ENCODE data around the gene ADRA2B. TPM values are rescaled to one million over a fixed set of nuclear protein-coding genes. Genes with fewer than 3 reads are reported as not detected.
"Not testable (repeated sequence)": the region's sequence is repeated elsewhere in the genome, so short reads cannot be mapped to it uniquely, and the experiment has no call there.

ADRA2B gene
- total RNA-seq, 1 experiment from 2014 or later, result 2.7 TPM

- Mint-ChIP-seq H3K27me3 (ENCODE audit: low read depth) (peaks cover 2% of the 10 kb centered on the region; the same call in 1 of the 2 replicates), H3K4me1 (peaks cover 10 to 19% of the 10 kb centered on the region in 2 experiments), H3K4me3 (no peak overlapping the region), H3K9me3 (peaks cover 0 to 2% of the 10 kb centered on the region in 2 experiments; a peak in 1 of 5 replicates), H3K36me3 (ENCODE audit: insufficient read depth in 1 of 3, low read depth in 3 of 3) (no peaks in the 10 kb centered on the region; a peak in 1 of 7 replicates), H3K27ac (no peak overlapping the region)
- H3K23me2 ChIP-seq (ENCODE audit: insufficient read length, low read depth, low read length, poor library complexity, severe bottlenecking), result no peaks in the 10 kb centered on the region
- no peak overlapping the region for H3K27ac ChIP-seq (ENCODE audit: insufficient read length, low read depth, low read length)
- no peak overlapping the region for H2BK20ac ChIP-seq (ENCODE audit: low read depth, low read length, poor library complexity, severe bottlenecking)
- no peaks in the 10 kb centered on the region for H3K27me3 ChIP-seq (ENCODE audit: insufficient read depth, low read length)
- H3K56ac ChIP-seq (ENCODE audit: insufficient read length, low read depth, low read length), result no peak overlapping the region
- H2BK5ac ChIP-seq (ENCODE audit: insufficient read length, low read length), result no peak overlapping the region
- no peak overlapping the region for H3K9ac ChIP-seq (ENCODE audit: extremely low read depth, insufficient read length, low read length)
- H2BK120ac ChIP-seq (ENCODE audit: low read depth, low read length, poor library complexity, severe bottlenecking), result no peak overlapping the region
- DNase-seq, result no peak
- H4K5ac ChIP-seq (ENCODE audit: insufficient read length, low read depth, low read length), result no peak overlapping the region
- H3K14ac ChIP-seq (ENCODE audit: insufficient read depth, low read length), result no peak overlapping the region
- TF ChIP-seq, protein P1, sequence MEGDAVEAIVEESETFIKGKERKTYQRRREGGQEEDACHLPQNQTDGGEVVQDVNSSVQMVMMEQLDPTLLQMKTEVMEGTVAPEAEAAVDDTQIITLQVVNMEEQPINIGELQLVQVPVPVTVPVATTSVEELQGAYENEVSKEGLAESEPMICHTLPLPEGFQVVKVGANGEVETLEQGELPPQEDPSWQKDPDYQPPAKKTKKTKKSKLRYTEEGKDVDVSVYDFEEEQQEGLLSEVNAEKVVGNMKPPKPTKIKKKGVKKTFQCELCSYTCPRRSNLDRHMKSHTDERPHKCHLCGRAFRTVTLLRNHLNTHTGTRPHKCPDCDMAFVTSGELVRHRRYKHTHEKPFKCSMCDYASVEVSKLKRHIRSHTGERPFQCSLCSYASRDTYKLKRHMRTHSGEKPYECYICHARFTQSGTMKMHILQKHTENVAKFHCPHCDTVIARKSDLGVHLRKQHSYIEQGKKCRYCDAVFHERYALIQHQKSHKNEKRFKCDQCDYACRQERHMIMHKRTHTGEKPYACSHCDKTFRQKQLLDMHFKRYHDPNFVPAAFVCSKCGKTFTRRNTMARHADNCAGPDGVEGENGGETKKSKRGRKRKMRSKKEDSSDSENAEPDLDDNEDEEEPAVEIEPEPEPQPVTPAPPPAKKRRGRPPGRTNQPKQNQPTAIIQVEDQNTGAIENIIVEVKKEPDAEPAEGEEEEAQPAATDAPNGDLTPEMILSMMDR (conservative IDR thresholded peaks at IDR 0.05), result no peak
- no peaks in the 10 kb centered on the region for H3K79me2 ChIP-seq (ENCODE audit: insufficient read depth, low read length)
- no peak overlapping the region for H3K18ac ChIP-seq (ENCODE audit: insufficient read length, low read depth, low read length)
- H3K4ac ChIP-seq (ENCODE audit: low read depth, low read length), result no peak overlapping the region
- no peaks in the 10 kb centered on the region for H3K9me3 ChIP-seq (ENCODE audit: control insufficient read depth, low read depth, low read length)
- no peak overlapping the region for H3T11ph ChIP-seq (ENCODE audit: low read length)
- H2BK12ac ChIP-seq (ENCODE audit: insufficient read length, low read depth, low read length), result no peak overlapping the region
- WGBS (ENCODE audit: extremely low coverage, insufficient read length, low lambda C conversion rate), result no CpG with 5 or more reads among the region's 12 CpGs
- no peak overlapping the region for H3K4me2 ChIP-seq (ENCODE audit: insufficient read depth, insufficient read length, low read length)
- no peak overlapping the region for H2AK5ac ChIP-seq (ENCODE audit: insufficient read length, low read length)
- no peaks in the 10 kb centered on the region for H4K20me1 ChIP-seq (ENCODE audit: control insufficient read depth, insufficient read depth, insufficient read length)
- H4K91ac ChIP-seq (ENCODE audit: insufficient read length, low read depth, low read length), result no peak overlapping the region
- no peak overlapping the region for H3K23ac ChIP-seq (ENCODE audit: insufficient read length, low read depth, low read length)
- no peak overlapping the region for H4K8ac ChIP-seq (replicated peaks; ENCODE audit: insufficient read length, low read depth, low read length)
- H2BK15ac ChIP-seq (ENCODE audit: low read depth, low read length), result no peak overlapping the region
- no peaks in the 10 kb centered on the region for H3K4me1 ChIP-seq (ENCODE audit: insufficient read depth, low read length)
- no peaks in the 10 kb centered on the region for H3K79me1 ChIP-seq (ENCODE audit: insufficient read depth, low read depth, low read length, poor library complexity, severe bottlenecking)
- H2AFZ ChIP-seq (ENCODE audit: low read length), result no peak overlapping the region
Observed at GRCh38 chr2:96085541-96086355, 30.6 kb downstream of the ADRA2B start.

GRCh38 chr2:96084858-96085518 lies 31.4 kb downstream of the ADRA2B start:
- not testable (repeated sequence) for H3T11ph ChIP-seq (ENCODE audit: low read length); H3K9me3 Mint-ChIP-seq; H3K27ac ChIP-seq (ENCODE audit: insufficient read length, low read depth, low read length); H3K9me3 ChIP-seq (ENCODE audit: control insufficient read depth, low read depth, low read length); H2BK15ac ChIP-seq (ENCODE audit: low read depth, low read length); H2AFZ ChIP-seq (ENCODE audit: low read length); H4K91ac ChIP-seq (ENCODE audit: insufficient read length, low read depth, low read length); H2BK12ac ChIP-seq (ENCODE audit: insufficient read length, low read depth, low read length); H3K27me3 Mint-ChIP-seq (ENCODE audit: low read depth); H3K79me1 ChIP-seq (ENCODE audit: insufficient read depth, low read depth, low read length, poor library complexity, severe bottlenecking); H3K27ac Mint-ChIP-seq; H3K14ac ChIP-seq (ENCODE audit: insufficient read depth, low read length); DNase-seq; H3K4me2 ChIP-seq (ENCODE audit: insufficient read depth, insufficient read length, low read length); H2AK5ac ChIP-seq (ENCODE audit: insufficient read length, low read length); H3K4me3 Mint-ChIP-seq; H3K4ac ChIP-seq (ENCODE audit: low read depth, low read length); H3K23ac ChIP-seq (ENCODE audit: insufficient read length, low read depth, low read length); H4K8ac ChIP-seq (replicated peaks; ENCODE audit: insufficient read length, low read depth, low read length); H3K27me3 ChIP-seq (ENCODE audit: insufficient read depth, low read length); H4K20me1 ChIP-seq (ENCODE audit: control insufficient read depth, insufficient read depth, insufficient read length); H2BK120ac ChIP-seq (ENCODE audit: low read depth, low read length, poor library complexity, severe bottlenecking); H3K79me2 ChIP-seq (ENCODE audit: insufficient read depth, low read length); H3K23me2 ChIP-seq (ENCODE audit: insufficient read length, low read depth, low read length, poor library complexity, severe bottlenecking); H3K9ac ChIP-seq (ENCODE audit: extremely low read depth, insufficient read length, low read length); H4K5ac ChIP-seq (ENCODE audit: insufficient read length, low read depth, low read length); H2BK20ac ChIP-seq (ENCODE audit: low read depth, low read length, poor library complexity, severe bottlenecking); H3K56ac ChIP-seq (ENCODE audit: insufficient read length, low read depth, low read length); H3K18ac ChIP-seq (ENCODE audit: insufficient read length, low read depth, low read length); H3K36me3 Mint-ChIP-seq (ENCODE audit: insufficient read depth in 1 of 3, low read depth in 3 of 3); H3K4me1 ChIP-seq (ENCODE audit: insufficient read depth, low read length); H2BK5ac ChIP-seq (ENCODE audit: insufficient read length, low read length)
- 100% methylated on average over 2 of the region's 7 CpGs for WGBS (ENCODE audit: extremely low coverage, insufficient read length, low lambda C conversion rate)
- peaks cover 3 to 11% of the 10 kb centered on the region in 2 experiments for H3K4me1 Mint-ChIP-seq

Data from H9 (cell line).